HG03159 (cell line): ENCODE data around the gene ACOX3.

Experiments used
- ATAC-seq: cut with Tn5 transposase; IDR thresholded peaks from one replicate; pipeline ENCODE4 v1.9.1; 2021; ENCODE audit warnings: mild to moderate bottlenecking, moderate library complexity; ENCODE audit not compliant: unreplicated experiment

The ACOX3 gene

GRCh38 chr4:8325291-8325973 is 115.1 kb downstream of the ACOX3 start:
- no peak for ATAC-seq

GRCh38 chr4:8324640-8325239 is 115.8 kb downstream of the ACOX3 start:
- ATAC-seq = no peak

GRCh38 chr4:8323947-8324555 is 116.5 kb downstream of the ACOX3 start:
- no peak for ATAC-seq

- no peak for ATAC-seq
Measured at GRCh38 chr4:8322794-8323704, 117.5 kb downstream of the ACOX3 start.

GRCh38 chr4:8321771-8322170 is 118.8 kb downstream of the ACOX3 start:
- no peak for ATAC-seq

- ATAC-seq = no peak
Measured at GRCh38 chr4:8321220-8321619, 119.3 kb downstream of the ACOX3 start.

- ATAC-seq = no peak
Measured at GRCh38 chr4:8320386-8320750, 120.2 kb downstream of the ACOX3 start.

- no peak for ATAC-seq
Measured at GRCh38 chr4:8319731-8320385, 120.7 kb downstream of the ACOX3 start.

GRCh38 chr4:8319061-8319460 is 121.5 kb downstream of the ACOX3 start:
- no peak for ATAC-seq

- no peak for ATAC-seq
Measured at GRCh38 chr4:8318509-8318908, 122.0 kb downstream of the ACOX3 start.

GRCh38 chr4:8317474-8317873 is 123.0 kb downstream of the ACOX3 start:
- ATAC-seq = no peak

GRCh38 chr4:8316911-8317351 is 123.6 kb downstream of the ACOX3 start:
- no peak for ATAC-seq
